Activated T-cell treated with anti-CD3 and anti-CD28 coated beads for 48 hours (primary cell): ENCODE data around the gene TIGD1.

Experiments used
- DNase-seq: peaks from one replicate; pipeline ENCODE4 v3.0.0-alpha.2; 2020; ENCODE audit warnings: low read depth

TIGD1 gene

GRCh38 chr2:232501794-232502390, 48.5 kb downstream of the TIGD1 start:
- DNase-seq: no peak

- no peak for DNase-seq
Measured at GRCh38 chr2:232501331-232501771, 49.0 kb downstream of the TIGD1 start.

- DNase-seq: no peak
Measured at GRCh38 chr2:232498452-232498851, 51.9 kb downstream of the TIGD1 start.
